Lung (tissue), 12 donors: ENCODE data around the gene MALT1. TPM values are rescaled to one million over a fixed set of nuclear protein-coding genes. Genes with fewer than 3 reads are reported as not detected.

Experiments
- ATAC-seq: fragments of 200-7000 bp; cut with Tn5 transposase; one replicate; pipeline ENCODE4 v1.9.1; 2020; ENCODE audit warnings: moderate number of reproducible peaks; ENCODE audit not compliant: insufficient read depth, low FRiP score
- DNase-seq, 3 donors: peaks; one replicate each; pipeline ENCODE4 v3.0.0-alpha.2; 2013 to 2017
- H3K27ac ChIP-seq, 2 donors: one replicate each; pipeline ENCODE4 v1.5.1; 2013; ENCODE audit warnings: mild to moderate bottlenecking in 2 of 2, moderate library complexity in 2 of 2, control low read depth in 1 of 2, inconsistent platforms in 1 of 2, low read depth in 1 of 2, low read length in 1 of 2
- H3K27me3 ChIP-seq, 3 donors: one replicate each; pipeline ENCODE4 v1.5.1; 2013; ENCODE audit warnings: low read length in 2 of 3; ENCODE audit not compliant: control insufficient read depth in 3 of 3, insufficient read depth in 3 of 3
- H3K36me3 ChIP-seq, 4 donors: one replicate each; pipeline ENCODE4 v1.5.1; 2013; ENCODE audit warnings: low read length in 4 of 4, mild to moderate bottlenecking in 1 of 4, moderate library complexity in 1 of 4; ENCODE audit not compliant: control insufficient read depth in 4 of 4, insufficient read depth in 4 of 4
- H3K4me1 ChIP-seq, 5 donors: one replicate each; pipeline ENCODE4 v1.5.1; 2013; ENCODE audit warnings: low read length in 5 of 5, mild to moderate bottlenecking in 2 of 5, moderate library complexity in 1 of 5; ENCODE audit not compliant: control insufficient read depth in 5 of 5, insufficient read depth in 5 of 5
- H3K4me3 ChIP-seq: one replicate; pipeline ENCODE4 v1.5.1; 2013; ENCODE audit warnings: mild to moderate bottlenecking, control low read depth, moderate library complexity
- H3K9ac ChIP-seq, 2 donors: one replicate each; pipeline ENCODE4 v1.5.1; 2013; ENCODE audit warnings: low read length in 2 of 2, control low read depth in 1 of 2; ENCODE audit not compliant: insufficient read depth in 1 of 2
- H3K9me3 ChIP-seq, 4 donors: one replicate each; pipeline ENCODE4 v1.5.1; 2013; ENCODE audit warnings: low read length in 3 of 4, mild to moderate bottlenecking in 1 of 4, moderate library complexity in 1 of 4; ENCODE audit not compliant: control insufficient read depth in 4 of 4, insufficient read depth in 3 of 4
- WGBS, 2 donors: extraction: QIAGEN DNeasy Blood & Tissue Kit; methylation state at CpG; one replicate each; pipeline ENCODE4 v1.1.7; 2013; 5-methylcytosine and 5-hydroxymethylcytosine counted together
- polyA plus RNA-seq, 2 donors: library from polyadenylated mRNA; stranded (reverse); fragments of 200-250 nt; gene quantifications; one replicate each; pipeline ENCODE4 v1.2.1, GENCODE V29; 2013
- total RNA-seq, 2 donors: library from RNA; depleted of rRNA in 1 of 2; stranded (reverse); fragments of >200 nt in 1 of 2; gene quantifications; one replicate each; pipeline ENCODE4 v1.2.1, GENCODE V29; 2014 to 2021
- TF ChIP-seq, protein P1 (sequence below): IDR thresholded peaks from 2 replicates; pipeline ENCODE4 v1.5.1; 2012; ENCODE audit warnings: mild to moderate bottlenecking; ENCODE audit errors: control extremely low read depth, extremely low read depth
- donor health status: control.
- donor health status: control.
- donor health status: Bipolar disorder and iron deficiency.
- donor health status: healthy.
- donor health status: DM: yes; HTN: yes; CAD: no.

The MALT1 gene
- total and polyA plus RNA-seq, 4 donors: 6.1 to 35.6 (median 12.9) TPM

DNA sequence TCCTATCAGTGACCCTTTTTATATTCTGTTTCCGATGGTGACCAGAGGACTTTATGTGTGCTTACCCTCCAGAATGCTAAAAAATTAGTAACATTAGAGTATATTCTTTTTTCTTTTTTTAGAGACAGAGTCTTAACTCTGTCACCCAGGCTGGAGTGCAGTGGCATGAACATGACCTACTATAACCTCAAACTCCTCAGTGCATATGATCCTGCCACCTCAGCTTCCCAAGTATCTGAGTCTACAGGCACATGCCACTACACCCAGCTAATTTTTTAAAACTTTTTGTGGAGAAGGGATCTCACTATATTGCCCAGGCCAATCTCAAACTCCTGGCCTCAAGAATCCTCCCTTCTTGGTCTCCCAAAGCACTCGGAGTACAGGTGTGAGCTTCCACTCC is 74.6 kb downstream of the MALT1 start:
- Histone ChIP-seq H3K4me1 (no peaks in the 10 kb centered on the region), H3K27me3 (no peaks in the 10 kb centered on the region), H3K36me3 (peaks cover 11 to 56% (median 43%) of the 10 kb centered on the region in 4 donors), H3K9ac (no peak overlapping the region), H3K9me3 (peaks cover 0 to 8% (median 6%) of the 10 kb centered on the region in 4 donors), H3K27ac (no peak overlapping the region), H3K4me3 (no peak overlapping the region)
- no peak for DNase-seq
- TF ChIP-seq, protein P1, sequence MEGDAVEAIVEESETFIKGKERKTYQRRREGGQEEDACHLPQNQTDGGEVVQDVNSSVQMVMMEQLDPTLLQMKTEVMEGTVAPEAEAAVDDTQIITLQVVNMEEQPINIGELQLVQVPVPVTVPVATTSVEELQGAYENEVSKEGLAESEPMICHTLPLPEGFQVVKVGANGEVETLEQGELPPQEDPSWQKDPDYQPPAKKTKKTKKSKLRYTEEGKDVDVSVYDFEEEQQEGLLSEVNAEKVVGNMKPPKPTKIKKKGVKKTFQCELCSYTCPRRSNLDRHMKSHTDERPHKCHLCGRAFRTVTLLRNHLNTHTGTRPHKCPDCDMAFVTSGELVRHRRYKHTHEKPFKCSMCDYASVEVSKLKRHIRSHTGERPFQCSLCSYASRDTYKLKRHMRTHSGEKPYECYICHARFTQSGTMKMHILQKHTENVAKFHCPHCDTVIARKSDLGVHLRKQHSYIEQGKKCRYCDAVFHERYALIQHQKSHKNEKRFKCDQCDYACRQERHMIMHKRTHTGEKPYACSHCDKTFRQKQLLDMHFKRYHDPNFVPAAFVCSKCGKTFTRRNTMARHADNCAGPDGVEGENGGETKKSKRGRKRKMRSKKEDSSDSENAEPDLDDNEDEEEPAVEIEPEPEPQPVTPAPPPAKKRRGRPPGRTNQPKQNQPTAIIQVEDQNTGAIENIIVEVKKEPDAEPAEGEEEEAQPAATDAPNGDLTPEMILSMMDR: no peak
- WGBS, 2 donors: 98 to 100% methylated on average over 2 of the region's 2 CpGs
- no peak for ATAC-seq

DNA sequence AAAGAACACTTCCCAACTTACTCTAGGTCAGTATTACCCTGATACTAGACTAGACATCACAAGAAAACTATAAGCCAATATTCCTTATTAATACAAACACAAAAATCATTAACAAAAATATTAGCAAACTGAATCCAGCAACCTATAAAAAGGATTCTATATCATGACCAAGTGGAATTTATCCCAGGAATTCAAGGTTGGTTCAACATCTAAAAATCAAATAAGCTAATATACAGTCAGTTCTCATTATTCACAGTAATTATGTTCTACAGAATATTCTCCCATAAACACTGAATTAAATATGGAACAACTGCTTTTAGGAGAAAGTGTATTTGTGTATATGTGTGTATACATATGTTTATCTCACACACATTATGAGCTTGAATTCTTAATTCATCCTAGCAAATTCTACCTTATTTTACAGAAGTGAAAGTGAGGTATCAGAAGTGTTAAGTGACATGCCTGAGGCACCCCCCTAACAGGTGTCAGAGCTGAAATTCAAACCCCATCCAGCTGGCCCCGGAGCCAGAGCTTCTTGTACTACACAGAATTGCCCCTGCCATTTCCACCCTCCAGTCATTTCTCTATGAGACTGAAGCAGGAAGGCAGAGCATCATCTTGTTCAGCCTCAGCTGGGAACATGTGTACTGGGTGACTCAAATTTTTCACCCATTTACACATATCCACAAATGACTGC is 77.8 kb downstream of the MALT1 start:
- Histone ChIP-seq H3K27ac (no peak overlapping the region), H3K27me3 (no peaks in the 10 kb centered on the region), H3K9ac (no peak overlapping the region), H3K9me3 (peaks cover 0 to 8% (median 6%) of the 10 kb centered on the region in 4 donors), H3K36me3 (peaks cover 8 to 52% (median 41%) of the 10 kb centered on the region in 4 donors), H3K4me3 (no peak overlapping the region), H3K4me1 (no peaks in the 10 kb centered on the region)
- DNase-seq (no peak), ATAC-seq (no peak)
- TF ChIP-seq, protein P1: no peak
- WGBS, 2 donors: 96 to 100% methylated on average over 1 of the region's 1 CpG

DNA sequence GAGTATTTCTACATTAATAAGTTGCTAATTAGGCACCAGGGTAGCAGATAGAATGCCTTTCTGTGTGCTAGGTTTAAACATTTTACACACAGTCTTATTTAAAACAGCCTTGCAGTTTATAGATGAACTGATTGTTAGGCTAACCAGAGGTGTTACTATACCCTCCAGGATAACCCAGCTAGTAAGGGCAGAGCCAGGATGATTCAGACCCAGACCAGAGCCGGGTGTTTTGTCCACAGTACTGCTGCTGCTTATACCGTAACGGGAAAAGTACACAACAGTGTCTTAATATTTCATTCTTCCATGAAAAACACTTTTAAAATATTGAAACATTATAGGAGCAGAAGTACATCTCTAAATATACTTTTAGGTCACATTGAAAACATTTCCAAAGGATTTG is 82.7 kb downstream of the MALT1 start:
- no peak for ATAC-seq
- no peak overlapping the region for H3K27ac ChIP-seq
- no peak for DNase-seq
- no peak overlapping the region for H3K9ac ChIP-seq
- H3K27me3 ChIP-seq: no peaks in the 10 kb centered on the region
- TF ChIP-seq, protein P1: no peak
- peaks cover 2 to 21% (median 14%) of the 10 kb centered on the region in 4 donors for H3K36me3 ChIP-seq
- WGBS, 2 donors: 80 to 92% methylated on average over 3 of the region's 3 CpGs
- no peak overlapping the region for H3K4me3 ChIP-seq
- H3K4me1 ChIP-seq: peaks cover 0 to 3% (median 0%) of the 10 kb centered on the region in 5 donors
- H3K9me3 ChIP-seq: peaks cover 0 to 4% (median 2%) of the 10 kb centered on the region in 4 donors
